NOMO-1 treated with dmso at 0.1 percent for 144 hours (cell line): Measurements from ENCODE around the gene TAAR2.
"Not testable (repeated sequence)": the region's sequence is repeated elsewhere in the genome, so short reads cannot be mapped to it uniquely, and the experiment has no call there.

Source experiments
- DNase-seq: peaks from one replicate; lab custom pipeline; 2025; ENCODE audit not compliant: unreplicated experiment; lab: John Stamatoyannopoulos, UW

TAAR2 gene

GRCh38 chr6:132624175-132624574, at the start of gene TAAR2:
Gene TAAR2 (minus strand): TSS chr6:132624275. CDS start chr6:132624275, 0 bp downstream.
- no peak for DNase-seq

GRCh38 chr6:132673376-132674094, 49.5 kb upstream of the TAAR2 start:
- DNase-seq, result no peak

GRCh38 chr6:132671295-132671694, 47.2 kb upstream of the TAAR2 start:
- no peak for DNase-seq

GRCh38 chr6:132669690-132670291, 45.7 kb upstream of the TAAR2 start:
- peak; percentile 69 for DNase-seq

GRCh38 chr6:132666118-132666517, 42.0 kb upstream of the TAAR2 start:
- no peak for DNase-seq

GRCh38 chr6:132664309-132665034, 40.4 kb upstream of the TAAR2 start:
- no peak for DNase-seq

GRCh38 chr6:132663661-132664060, 39.6 kb upstream of the TAAR2 start:
- DNase-seq, result no peak

GRCh38 chr6:132661906-132662305, 37.8 kb upstream of the TAAR2 start:
- no peak for DNase-seq

- no peak for DNase-seq
These were observed 35.0 kb upstream of the TAAR2 start, which contains the start of gene TAAR1 for GRCh38 chr6:132659082-132659481. Gene TAAR1 (minus strand): TSS chr6:132659182. CDS start chr6:132646003, 13,179 bp downstream.

- DNase-seq, result no peak
These were observed 27.0 kb upstream of the TAAR2 start for GRCh38 chr6:132651062-132651461.

GRCh38 chr6:132650429-132650828, 26.4 kb upstream of the TAAR2 start:
- no peak for DNase-seq

- no peak for DNase-seq
These were observed 24.8 kb upstream of the TAAR2 start for GRCh38 chr6:132648828-132649227.

GRCh38 chr6:132648356-132648755, 24.3 kb upstream of the TAAR2 start:
- DNase-seq, result peak; percentile 5

GRCh38 chr6:132643547-132643946, 19.5 kb upstream of the TAAR2 start:
- no peak for DNase-seq

GRCh38 chr6:132637135-132637534, 13.1 kb upstream of the TAAR2 start:
- not testable (repeated sequence) for DNase-seq

- DNase-seq, result not testable (repeated sequence)
These were observed 11.8 kb upstream of the TAAR2 start for GRCh38 chr6:132635906-132636305.

GRCh38 chr6:132635288-132635687, 11.2 kb upstream of the TAAR2 start:
- not testable (repeated sequence) for DNase-seq

GRCh38 chr6:132634796-132635195, 10.7 kb upstream of the TAAR2 start:
- DNase-seq, result no peak

- no peak for DNase-seq
These were observed 9.3 kb upstream of the TAAR2 start for GRCh38 chr6:132633362-132633761.

- no peak for DNase-seq
These were observed 799 bp downstream of the TAAR2 start for GRCh38 chr6:132623106-132623845.

GRCh38 chr6:132616677-132617076, 7.4 kb downstream of the TAAR2 start:
- DNase-seq, result no peak
